ENCODE measurements around the gene STEAP4.
"Not testable (repeated sequence)": the region's sequence is repeated elsewhere in the genome, so short reads cannot be mapped to it uniquely, and the experiment has no call there.

The STEAP4 gene

DNA sequence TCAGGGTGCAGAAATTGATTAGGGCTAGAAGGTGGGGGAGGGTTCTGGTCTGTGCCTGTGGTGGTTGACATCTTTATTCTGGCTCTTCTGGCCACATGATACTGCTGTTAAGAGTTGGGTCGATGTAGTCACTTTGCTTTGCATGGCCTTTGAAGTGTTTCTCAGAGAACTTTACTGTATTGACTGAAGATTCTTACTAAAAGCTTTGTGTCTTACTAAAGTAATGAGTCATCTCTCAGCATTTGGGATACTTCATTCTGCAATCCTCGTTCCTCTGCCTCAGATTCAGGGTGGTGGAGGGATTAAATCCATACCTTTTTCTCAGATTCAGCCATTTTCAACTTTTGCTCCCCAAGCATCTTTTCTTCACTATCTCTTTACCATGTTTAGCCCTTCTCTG lies 38.6 kb downstream of the STEAP4 start:
- DNase-seq, result no peak

DNA sequence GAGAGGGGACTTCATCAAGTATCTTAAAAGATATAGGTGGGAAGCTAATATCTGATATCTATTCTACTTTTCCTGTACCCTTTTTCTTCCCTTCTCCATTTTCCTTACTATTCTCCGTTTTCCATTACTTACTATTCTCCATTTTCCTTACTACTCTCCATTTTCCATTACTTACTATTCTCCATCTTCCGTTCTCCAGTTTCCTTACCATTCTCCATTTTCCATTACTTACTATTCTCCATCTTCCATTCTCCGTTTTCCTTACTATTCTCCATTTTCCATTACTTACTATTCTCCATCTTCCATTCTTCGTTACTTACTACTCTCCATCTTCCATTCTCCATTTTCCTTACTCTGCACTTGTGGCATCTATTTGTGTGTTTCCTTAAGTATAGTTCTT lies 39.3 kb downstream of the STEAP4 start:
- DNase-seq, result no peak

DNA sequence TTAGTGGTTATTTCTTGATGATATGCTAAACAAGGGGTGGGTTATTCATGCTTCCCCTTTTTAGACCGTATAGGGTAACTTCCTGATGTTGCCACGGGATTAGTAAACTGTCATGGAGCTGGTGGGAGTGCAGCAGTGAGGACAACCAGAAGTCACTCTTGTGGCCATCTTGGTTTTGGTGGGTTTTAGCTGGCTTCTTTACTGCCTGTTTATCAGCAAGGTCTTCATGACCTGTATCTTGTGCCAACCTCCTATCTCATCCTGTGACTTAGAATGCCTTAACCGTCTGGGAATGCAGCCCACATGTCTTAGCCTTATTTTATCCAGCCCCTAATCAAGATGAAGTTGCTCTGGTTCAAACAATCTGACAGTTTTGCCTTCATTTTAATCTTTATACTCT lies 41.7 kb downstream of the STEAP4 start:
- DNase-seq, result not testable (repeated sequence)

DNA sequence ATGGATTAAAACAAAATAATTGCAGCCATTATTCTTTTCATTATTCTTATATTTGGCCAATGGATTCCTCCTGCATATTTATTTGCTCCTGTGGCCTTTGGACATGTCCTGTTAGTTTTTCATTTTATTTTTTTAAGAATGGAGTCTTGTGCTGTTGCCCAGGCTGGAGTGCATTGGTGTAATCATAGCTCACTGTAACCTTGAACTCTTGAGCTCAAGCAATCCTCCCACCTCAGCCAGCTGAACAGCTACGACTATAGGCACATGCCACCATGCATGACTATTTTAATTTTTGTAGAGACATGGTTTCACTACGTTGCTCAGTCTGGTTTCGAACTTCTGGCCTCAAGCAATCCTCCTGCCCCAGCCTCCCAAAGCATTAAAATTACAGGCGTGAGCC lies 44.1 kb downstream of the STEAP4 start:
- DNase-seq, result no peak

DNA sequence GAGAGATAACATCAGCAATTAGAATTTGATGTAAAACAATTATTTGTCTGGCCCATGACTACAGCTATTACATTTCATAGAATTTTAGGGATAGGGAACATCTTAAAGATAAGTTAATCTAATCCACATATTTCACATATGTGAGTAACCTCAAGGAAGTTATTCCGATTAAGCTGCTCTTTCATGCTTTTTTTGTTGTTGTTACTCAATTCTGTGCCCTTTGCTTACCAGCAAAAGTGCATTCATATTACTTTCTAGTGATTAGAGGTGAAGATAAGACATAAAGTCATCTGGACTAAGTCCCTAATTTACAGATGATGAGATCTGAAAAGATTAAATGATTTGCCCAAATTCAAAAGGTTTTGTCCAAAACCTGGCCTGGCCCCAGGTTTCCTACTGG lies 46.0 kb downstream of the STEAP4 start:
- no peak for DNase-seq

DNA sequence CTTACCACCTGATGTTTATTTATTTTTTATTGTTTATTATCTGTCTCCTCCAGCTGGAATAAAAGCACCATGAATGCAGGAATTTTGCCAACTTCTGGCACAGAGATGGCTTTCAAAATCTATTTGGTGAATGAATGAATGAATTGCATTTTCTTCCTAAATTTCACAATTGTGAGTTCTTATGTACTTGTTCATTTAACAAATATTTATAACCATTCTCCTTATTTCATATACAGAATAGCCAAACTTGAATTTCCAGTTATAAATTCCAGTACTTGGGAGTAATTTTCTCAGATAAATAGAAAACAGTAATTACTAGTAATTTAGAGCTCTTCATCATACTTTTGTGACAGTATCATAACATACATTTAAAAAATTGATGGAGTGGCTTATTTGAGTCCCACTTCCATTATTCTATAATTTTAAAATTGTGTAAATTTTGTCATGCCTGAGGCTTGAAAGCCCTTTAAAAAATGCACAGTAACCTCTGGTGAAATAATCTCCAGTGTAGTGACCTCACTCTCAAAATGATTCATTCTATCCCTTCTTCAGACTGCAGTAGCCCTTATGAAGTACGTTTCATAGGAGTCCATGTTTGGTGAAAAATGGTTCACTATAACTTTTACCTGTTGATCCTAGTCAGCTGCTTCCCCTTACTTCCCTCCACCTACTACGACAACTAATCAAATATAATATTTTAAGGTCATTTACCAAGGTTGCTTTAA lies 46.9 kb downstream of the STEAP4 start:
- DNase-seq, result no peak

DNA sequence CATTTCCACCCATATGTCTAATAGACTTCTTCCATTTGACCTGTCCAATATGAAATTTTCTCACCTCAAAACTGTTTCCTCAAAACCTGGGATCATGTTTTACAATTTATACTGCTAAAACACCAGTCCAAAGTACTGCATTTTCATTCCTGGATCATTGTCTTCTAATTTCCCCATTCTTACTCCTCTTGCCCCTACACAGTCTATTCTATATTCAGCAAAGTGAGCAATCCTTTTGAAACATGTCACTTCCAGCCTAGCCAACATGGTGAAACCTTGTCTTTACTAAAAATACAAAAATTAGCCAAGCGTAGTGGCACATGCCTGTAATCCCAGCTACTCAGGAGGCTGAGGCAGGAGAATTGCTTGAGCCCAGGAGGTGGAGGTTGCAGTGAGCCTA lies 48.4 kb downstream of the STEAP4 start:
- DNase-seq, result not testable (repeated sequence)

DNA sequence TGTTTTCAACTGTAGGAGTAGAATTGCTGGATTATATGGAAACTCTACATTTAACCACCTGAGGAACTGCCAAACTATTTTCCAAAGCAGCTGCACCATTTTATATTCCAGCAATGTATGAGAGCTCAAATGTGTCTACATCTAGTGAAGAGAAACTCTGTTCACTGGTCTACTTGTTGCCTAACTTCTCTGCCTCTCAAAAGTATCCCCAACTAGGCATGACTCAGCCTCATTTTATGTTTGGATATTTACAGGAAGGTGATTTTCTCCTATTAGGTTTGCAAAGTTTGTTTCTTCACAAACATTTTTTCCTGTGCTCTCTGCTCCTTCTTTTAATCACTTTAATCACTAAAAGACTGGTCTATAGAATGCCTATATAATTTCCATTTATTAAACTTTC lies 49.8 kb downstream of the STEAP4 start:
- DNase-seq, result no peak

DNA sequence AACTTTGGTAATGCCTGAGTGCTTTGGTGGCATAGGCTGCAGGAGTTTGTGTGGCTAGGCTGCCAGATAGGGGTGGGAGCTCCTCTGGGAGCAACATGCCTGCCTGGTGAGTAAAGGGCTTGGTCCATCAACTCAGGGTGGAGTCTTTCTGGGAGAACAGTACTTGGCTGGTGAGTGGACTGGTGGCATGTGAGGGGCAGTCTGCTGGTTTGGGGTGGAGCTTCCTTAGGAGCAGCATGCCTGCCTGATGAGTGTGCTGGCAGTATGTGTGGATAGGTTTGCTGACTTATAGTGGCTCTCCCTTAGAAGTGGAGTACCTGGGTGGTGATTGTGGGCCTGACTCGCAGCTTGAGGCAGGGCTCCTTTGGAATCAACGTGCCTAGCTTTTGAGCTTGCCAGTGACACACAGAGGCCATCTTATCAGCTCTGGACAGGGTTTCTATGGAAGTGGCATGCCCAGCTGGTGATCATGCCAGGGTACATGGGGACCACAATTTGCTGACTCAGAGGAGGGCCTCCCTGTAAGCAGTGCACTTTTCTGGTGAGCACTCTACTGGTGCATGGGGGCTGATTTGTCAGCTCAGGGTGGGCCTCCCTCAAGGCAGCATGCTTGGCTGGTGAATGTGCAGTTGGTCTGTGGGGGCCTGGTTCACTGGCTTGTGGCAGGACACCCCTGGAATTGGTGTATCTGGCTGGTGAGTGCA lies 51.8 kb downstream of the STEAP4 start:
- DNase-seq, result no peak

DNA sequence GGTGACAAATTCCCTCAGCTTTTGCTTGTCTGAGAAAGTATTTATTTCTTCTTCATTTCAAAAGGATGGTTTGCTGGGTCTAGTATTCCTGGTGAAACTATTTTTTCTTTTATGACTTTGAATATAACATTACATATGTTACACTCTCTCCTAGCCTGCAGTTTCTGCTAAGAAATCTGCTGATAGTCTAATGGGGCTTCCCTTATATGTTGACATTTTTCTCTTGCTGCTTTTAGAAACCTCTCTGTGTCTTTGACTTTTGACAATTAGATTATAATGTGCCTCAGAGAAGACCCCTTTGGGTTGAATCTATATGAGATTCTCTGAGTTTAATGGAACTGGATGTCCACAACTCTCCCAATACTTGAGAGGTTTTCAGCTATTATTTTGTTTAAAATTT lies 53.1 kb downstream of the STEAP4 start:
- no peak for DNase-seq

DNA sequence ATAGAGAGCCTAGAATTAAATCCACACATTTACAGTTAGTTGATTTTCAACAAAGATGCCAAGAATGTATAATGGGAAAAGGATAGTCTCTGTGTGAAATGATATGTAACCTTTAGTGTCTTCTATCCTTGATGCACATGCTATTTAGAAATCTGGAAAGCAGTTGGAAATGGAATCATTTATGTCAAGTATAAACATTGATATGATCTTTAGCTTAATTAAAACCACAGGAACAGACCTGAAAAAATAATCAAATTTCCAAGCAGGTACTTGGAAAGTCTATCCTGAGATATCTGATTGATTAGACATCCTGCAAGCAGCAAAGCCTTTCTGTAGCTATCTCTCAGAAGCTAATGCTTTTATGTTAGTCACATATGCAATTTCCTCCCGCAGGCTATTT lies 62.4 kb downstream of the STEAP4 start:
- DNase-seq, result no peak

DNA sequence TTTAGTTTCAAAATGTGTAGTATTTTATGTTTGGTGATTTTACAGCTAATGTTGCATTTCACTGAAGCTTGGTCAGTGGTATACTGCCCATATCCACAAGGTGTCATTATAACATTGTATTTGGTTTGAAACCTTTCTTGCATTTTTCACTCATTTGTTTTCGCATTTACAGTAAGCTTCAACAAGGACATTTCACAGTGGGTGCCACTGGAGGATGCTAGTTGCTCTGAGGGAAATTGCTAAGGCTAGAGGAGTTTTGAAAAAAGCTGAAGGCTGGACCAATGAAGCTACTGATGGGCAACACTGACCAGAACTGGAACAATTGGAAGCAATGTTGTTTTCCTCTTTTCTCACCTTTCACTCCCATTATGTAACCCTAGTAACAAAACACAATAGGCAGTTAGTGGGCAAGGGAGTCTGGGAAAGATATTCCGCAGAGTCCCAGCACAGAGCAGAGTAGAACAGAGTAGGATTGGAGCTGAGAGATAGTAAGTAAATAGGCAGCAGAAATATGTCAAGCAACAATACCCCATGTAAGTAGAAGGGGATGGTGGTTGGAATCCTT lies 63.3 kb downstream of the STEAP4 start:
- no peak for DNase-seq

DNA sequence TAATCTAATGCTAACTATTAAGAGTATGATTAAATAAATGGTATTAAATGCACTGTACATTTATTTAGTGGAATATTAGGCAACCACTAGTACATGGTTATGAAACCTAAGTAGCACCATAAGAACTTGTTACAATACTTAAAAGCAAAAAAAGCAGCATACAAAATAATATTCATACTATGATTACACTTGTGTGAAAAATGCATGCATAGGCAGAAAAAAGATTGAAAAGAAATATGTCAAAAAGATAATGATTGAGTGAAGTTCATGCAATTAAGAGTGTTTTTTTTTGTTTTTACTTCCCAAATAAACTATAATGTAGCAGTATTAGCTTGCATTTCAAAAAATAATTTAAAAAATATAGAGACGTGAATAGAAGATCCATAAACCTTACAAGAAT lies 66.8 kb downstream of the STEAP4 start:
- DNase-seq, result no peak

DNA sequence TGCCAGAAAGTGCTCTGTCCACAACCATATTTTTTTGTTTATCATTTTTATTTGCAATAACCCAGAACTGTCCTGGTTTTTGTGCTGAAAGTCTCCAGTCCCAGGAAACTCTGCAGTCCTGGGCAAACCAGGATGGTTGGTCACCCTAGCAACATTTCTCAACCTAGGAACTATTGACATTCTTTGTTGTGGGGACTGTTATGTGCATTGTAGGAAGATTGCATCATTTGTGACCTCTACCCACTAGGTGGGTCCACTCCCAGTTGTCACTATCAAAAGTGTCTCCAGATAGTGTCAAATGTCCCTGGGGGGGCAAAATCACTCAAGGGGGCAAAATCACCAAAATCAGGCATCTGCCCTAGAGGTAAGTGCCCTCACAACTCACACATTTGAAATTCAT lies 72.9 kb downstream of the STEAP4 start:
- no peak for DNase-seq

DNA sequence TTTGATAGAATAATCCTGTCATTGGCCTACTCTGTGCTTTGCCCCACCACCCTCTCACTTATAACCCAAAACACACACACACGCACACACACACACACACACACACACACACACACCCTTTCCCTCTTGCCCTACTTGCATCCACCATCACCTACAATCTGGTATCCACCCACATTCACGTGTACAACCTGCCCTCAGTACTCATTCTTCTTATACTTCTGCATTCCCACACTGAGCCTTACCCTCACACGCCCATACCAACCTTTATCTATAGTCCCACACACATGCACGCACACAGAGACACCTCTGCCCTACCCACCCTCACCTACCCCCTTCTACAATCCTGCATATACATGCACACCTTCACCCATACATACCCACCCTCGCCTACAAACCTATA lies 76.0 kb downstream of the STEAP4 start:
- DNase-seq, result no peak

DNA sequence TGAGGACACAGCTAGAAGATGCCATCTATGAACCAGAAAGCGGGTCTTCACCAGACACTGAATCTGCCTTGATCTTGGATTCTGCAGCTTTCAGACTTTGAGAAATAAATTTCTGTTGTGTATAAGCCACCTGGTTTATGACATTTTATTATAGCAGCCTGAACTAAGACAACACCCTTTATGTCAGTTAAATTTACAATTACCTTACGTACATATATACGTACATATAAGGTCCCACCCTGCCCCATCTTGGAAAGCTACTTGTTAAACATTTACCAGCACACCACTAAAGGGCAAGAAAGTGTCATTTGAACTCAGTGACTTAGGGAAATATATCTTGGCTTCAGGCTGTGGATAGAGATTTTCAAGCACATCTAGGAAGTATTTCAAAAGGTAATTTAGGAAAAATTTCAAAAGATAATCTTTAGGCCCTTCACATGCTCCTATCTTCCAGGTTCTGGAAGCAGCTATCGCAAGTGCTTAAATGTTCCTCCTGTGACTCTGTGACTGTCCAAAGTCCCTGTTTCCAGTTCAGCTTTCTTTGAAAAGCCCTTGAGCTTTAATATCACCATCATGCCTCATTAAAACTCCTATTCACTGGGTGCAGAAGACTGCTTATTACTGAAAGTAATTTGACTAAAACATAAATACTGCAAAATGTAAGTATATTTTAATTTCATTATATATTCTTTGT lies 77.2 kb downstream of the STEAP4 start:
- DNase-seq, result no peak

DNA sequence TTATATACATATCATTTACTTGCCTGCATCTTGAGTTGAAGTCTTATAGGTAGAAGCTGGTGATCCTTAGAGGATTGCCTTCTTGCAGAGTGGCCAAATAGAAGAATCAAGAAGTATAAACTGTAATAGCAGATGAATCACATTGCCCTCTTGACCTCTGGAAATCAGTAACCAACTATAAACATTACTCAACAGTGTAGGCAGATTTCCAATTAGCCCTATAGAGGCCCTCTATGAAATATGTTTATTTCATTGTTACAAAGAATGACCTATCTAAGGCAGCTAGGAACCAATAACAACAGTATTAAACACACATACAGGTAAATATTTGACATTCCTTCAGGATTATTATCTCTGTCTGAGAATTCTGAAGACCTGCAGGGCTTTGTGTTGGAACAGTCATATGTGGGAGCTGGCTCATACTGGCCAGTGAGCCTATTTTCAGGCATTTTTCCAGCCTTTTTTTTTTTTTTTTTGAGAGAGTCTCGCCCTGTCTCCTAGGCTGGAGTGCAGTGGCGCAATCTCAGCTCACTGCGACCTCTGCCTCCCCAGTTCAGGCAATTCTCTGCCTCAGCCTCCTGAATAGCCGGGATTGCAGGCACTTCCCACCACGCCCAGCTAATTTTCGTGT lies 79.7 kb downstream of the STEAP4 start:
- DNase-seq, result no peak

DNA sequence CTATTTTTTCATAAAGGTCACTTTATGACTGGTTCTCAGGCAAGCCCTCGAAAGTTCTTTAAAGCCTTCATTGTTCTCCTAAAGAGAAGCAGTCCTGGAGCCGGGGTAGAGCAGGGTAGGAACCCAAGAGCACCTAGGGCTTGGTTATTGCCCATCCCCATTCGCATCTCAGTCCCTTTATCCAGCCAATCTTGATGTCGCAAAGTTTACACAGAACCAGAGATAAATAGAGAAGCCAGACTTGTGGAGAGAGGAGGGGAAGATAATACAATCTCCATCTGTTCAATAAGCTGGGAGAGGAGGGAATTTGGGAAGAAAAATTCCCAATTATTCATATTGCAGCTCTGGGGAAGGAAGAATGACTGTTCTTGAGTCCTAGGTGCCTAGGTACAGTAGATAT lies 80.5 kb downstream of the STEAP4 start:
- DNase-seq, result no peak

DNA sequence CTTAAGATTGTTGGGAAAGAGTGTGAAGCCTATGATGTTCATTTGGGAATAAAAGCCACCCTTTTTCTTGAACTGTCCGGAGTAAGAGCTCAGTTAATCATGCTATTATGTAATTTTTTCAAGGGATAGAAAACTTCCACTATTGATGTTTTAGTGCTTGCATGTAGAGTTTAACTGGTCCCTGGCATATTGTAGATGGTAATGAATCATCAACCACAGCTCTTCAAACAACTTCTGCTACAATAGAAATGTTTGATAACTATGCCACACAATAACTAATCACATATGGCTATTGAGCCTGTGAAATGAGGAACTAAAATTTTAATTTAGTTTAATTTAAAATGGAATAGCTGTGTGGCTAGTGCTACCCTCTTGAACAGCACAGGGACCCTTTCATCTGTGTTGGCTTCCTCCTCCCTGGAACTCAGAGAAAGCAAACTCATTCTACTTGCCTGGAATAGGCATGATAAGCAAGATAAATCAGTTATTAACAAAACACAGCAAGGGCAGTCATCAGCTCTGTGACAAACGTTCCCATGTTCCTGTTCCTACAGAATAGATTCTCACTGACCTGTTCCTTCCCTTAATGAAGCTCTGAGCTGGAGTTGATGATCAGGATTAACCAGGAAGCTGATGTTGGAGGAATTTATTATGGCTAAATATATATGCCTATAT lies 82.0 kb downstream of the STEAP4 start:
- no peak for DNase-seq

DNA sequence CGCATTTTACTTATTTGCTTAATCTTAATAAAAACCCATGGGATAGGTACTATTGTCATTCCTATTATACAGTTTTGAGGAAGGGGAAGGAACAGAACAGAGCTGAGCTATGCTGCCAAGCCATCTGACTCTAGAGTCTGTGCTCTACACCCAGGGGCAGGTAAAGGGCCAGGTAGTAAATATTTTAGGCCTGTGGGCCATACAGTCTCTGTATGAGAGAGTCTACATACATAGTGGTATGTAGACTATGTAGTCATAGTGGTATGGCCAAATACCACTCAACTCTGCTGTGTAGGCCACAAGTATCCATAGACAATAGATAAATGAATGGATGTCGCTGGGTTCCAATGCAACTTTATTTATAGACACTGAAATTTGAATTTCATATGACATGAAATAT lies 83.4 kb downstream of the STEAP4 start:
- DNase-seq, result no peak
